ENCODE results near the gene KRTAP10-1.

KRTAP10-1 gene

GRCh38 chr21:44499211-44499560 is 40.8 kb downstream of the KRTAP10-1 start:
- no peak for DNase-seq (ENCODE audit: low read depth)
- in situ Hi-C loops (cut with HindIII; ENCODE audit: low sequenced_read_pairs) = loop anchor here (25.0 kb wide), 1 partner anchor 112 kb away; no protein-coding TSS in a partner anchor
- no peak for TF ChIP-seq CTCF (IDR thresholded peaks at IDR 0.05; ENCODE audit: low read depth, low read length, missing control alignments)
- no peak overlapping the region for H3K4me3 ChIP-seq (ENCODE audit: low read depth, low read length)

GRCh38 chr21:44498280-44499210 is 41.5 kb downstream of the KRTAP10-1 start:
- no peak for DNase-seq (ENCODE audit: low read depth)
- no peak for TF ChIP-seq CTCF (IDR thresholded peaks at IDR 0.05; ENCODE audit: low read depth, low read length, missing control alignments)
- no peak overlapping the region for H3K4me3 ChIP-seq (ENCODE audit: low read depth, low read length)
- in situ Hi-C loops (cut with HindIII; ENCODE audit: low sequenced_read_pairs) = loop anchor here (25.0 kb wide), 1 partner anchor 111 kb away; no protein-coding TSS in a partner anchor

GRCh38 chr21:44497703-44498126 is 42.3 kb downstream of the KRTAP10-1 start:
- H3K4me3 ChIP-seq (ENCODE audit: low read depth, low read length) = no peak overlapping the region
- in situ Hi-C loops (cut with HindIII; ENCODE audit: low sequenced_read_pairs) = loop anchor here (25.0 kb wide), 1 partner anchor 110 kb away; no protein-coding TSS in a partner anchor
- no peak for TF ChIP-seq CTCF (IDR thresholded peaks at IDR 0.05; ENCODE audit: low read depth, low read length, missing control alignments)

GRCh38 chr21:44496564-44497550 is 43.1 kb downstream of the KRTAP10-1 start:
- no peak for TF ChIP-seq CTCF (IDR thresholded peaks at IDR 0.05; ENCODE audit: low read depth, low read length, missing control alignments)
- in situ Hi-C loops (cut with HindIII; ENCODE audit: low sequenced_read_pairs) = loop anchor here (25.0 kb wide), 1 partner anchor 110 kb away; no protein-coding TSS in a partner anchor
- no peak overlapping the region for H3K4me3 ChIP-seq (ENCODE audit: low read depth, low read length)
- no peak for DNase-seq (ENCODE audit: low read depth)

More at GRCh38 chr21:44497703-44498126, 42.3 kb downstream of the KRTAP10-1 start:
- no peak for DNase-seq (ENCODE audit: low read depth)

- in situ Hi-C loops (cut with HindIII; ENCODE audit: low sequenced_read_pairs) = loop anchor here (25.0 kb wide), 1 partner anchor 109 kb away; no protein-coding TSS in a partner anchor
- no peak overlapping the region for H3K4me3 ChIP-seq (ENCODE audit: low read depth, low read length)
- TF ChIP-seq CTCF (IDR thresholded peaks at IDR 0.05; ENCODE audit: low read depth, low read length, missing control alignments) = no peak
- DNase-seq (ENCODE audit: low read depth) = no peak
Measured at GRCh38 chr21:44495611-44496563, 44.1 kb downstream of the KRTAP10-1 start.
